ENCODE data around the gene GALNT9. TPM values are rescaled to one million over a fixed set of nuclear protein-coding genes. Genes with fewer than 3 reads are reported as not detected.
"Not testable (repeated sequence)": the region's sequence is repeated elsewhere in the genome, so short reads cannot be mapped to it uniquely, and the experiment has no call there.

GALNT9 gene
- total RNA-seq, 1 donor from 2014 or later = not detected

GRCh38 chr12:132151145-132151765 lies 178.1 kb downstream of the GALNT9 start:
- ATAC-seq = no peak
- DNase-seq (ENCODE audit: low spot score) = no peak

DNA sequence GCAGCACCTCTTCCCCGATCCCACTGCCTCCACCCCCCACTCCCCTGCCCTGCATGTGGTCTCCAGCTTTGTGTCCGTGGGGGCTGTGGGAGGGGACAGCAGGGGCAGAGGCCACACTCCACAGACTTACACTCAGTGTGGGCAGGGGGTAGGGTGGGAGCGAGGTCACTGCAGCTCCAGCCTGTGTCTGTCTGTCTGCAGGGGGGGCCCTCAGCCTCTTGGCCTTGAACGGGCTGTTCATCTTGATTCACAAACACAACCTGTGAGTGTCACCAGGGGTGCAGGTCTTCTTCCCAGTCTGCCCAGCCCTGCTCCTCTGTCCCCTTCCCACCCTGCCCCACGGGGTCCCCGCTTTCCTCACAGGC lies 178.6 kb downstream of the GALNT9 start:
- DNase-seq (ENCODE audit: low spot score) (no peak), ATAC-seq (no peak)

DNA sequence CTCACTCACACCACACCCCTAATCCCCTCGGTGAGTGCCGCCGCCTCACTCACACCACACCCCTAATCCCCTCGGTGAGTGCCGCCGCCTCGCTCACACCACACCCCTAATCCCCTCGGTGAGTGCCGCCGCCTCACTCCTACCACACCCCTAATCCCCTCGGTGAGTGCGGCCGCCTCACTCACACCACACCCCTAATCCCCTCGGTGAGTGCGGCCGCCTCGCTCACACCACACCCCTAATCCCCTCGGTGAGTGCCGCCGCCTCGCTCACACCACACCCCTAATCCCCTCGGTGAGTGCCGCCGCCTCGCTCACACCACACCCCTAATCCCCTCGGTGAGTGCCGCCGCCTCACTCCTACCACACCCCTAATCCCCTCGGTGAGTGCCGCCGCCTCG lies 179.9 kb downstream of the GALNT9 start:
- not testable (repeated sequence) for ATAC-seq; DNase-seq (ENCODE audit: low spot score)

DNA sequence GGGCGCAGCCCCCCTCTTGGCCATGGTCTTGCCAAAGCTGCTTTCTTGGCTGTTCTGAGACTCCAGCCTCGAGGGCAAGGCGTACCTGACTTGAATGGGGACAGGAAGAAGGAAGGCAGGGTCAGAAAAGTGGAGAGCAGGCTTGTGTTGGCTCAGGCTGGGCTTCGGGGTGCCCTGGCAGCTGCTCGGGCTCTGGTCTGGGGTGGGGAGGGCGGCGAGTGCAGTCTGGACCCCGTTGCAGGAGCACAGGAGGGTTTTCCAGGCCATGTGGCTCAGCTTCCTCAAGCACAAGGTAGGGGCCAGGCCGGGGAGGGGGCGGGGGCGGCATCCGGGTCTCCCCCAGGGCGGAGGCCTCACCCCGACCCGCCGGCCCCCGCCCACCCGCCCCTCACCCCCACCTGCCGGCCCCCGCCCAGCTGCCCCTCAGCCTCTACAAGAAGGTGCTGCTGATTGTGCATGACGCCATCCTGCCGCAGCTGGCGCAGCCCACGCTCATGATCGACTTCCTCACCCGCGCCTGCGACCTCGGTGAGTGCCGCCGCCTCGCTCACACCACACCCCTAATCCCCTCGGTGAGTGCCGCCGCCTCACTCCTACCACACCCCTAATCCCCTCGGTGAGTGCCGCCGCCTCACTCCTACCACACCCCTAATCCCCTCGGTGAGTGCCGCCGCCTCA lies 180.9 kb downstream of the GALNT9 start:
- ATAC-seq = no peak
- DNase-seq (ENCODE audit: low spot score) = no peak

DNA sequence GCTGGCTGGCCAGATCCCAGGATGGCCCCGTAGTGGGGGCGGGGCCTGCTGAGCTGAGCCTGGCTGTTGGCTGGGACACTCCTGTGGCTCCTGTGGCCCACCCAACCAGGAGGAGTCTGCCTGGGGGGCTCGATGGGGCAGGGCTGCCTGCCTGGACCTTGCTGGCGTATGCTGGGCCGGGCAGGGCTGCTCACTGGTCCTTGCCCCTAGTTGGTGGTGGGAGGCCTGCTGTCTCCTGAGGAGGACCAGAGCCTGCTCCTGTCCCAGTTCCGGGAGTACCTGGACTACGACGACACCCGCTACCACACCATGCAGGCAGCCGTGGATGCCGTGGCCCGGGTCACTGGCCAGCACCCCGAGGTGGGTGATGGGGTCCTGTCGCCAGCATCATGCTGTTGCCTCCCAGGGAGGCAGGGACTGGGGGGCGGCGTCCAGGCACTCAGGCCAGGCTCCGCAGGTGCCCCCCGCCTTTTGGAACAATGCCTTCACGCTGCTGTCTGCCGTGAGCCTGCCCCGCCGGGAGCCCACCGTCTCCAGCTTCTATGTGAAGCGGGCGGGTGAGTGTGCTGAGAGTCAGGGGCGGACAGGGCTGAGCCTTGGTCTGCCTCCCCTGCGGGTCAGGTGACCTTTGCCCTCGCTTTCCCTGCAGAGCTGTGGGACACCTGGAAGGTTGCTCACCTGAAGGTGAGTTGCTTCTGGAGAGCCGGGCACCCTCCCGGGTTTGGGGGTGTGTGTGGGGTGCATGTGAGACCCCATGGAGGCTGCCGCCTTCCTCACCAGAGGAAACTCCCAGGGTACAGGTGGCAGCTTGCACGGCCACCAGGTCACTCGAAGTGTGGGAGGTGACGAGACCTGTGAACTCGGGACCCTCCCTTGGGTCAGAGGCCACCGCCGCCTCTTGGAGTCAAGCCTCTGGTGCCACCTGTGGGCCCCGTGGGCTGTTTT lies 181.7 kb downstream of the GALNT9 start:
- DNase-seq (ENCODE audit: low spot score) (no peak), ATAC-seq (no peak)

DNA sequence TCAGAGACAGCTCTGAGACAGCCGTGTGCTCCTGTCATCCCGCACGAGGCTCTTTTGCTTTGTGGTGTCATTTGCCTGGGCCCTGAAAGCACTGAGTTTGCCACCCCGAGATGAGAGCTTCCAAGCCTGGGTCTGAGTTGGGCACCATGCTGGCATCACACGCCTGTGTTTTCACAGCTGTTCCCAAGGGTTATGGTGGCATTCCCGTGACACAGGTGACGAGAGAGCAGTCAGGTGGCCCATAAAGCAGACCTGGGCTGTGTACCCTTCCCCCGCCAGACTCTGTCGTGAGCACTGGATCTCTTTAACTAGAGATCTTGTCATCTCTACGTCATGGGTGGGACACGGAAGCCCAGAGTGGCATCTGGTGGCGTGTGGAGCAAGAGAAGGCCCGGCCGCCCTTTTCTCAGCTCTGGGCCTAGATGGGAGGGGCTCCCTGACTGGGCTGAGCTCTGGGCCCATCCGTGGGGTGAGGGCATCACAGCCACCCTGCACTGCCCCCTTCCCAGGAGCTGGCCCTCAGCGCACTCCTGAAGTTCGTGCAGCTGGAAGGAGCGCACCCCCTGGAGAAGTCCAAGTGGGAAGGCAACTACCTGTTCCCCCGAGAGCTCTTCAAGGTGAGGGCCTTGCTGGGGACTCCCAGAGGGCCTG lies 182.5 kb downstream of the GALNT9 start:
- ATAC-seq = no peak
- DNase-seq (ENCODE audit: low spot score) = no peak

Other genes with a start within 250 kb of the GALNT9 start
- gene DDX51, start 185.3 kb downstream of the GALNT9 start, total RNA-seq = 9.3 TPM
- 9.9 TPM for gene NOC4L, start 185.1 kb downstream of the GALNT9 start, total RNA-seq
- 44.9 TPM for gene FBRSL1, start 160.6 kb upstream of the GALNT9 start, total RNA-seq

All from left lobe of liver (tissue), 2 donors.